GM21786 (cell line): ENCODE measurements around the gene PXDN.
"Not testable (repeated sequence)": the region's sequence is repeated elsewhere in the genome, so short reads cannot be mapped to it uniquely, and the experiment has no call there.

Source experiments
- ATAC-seq: cut with Tn5 transposase; IDR thresholded peaks from one replicate; pipeline ENCODE4 v1.9.1; 2021; ENCODE audit not compliant: unreplicated experiment

PXDN gene

DNA sequence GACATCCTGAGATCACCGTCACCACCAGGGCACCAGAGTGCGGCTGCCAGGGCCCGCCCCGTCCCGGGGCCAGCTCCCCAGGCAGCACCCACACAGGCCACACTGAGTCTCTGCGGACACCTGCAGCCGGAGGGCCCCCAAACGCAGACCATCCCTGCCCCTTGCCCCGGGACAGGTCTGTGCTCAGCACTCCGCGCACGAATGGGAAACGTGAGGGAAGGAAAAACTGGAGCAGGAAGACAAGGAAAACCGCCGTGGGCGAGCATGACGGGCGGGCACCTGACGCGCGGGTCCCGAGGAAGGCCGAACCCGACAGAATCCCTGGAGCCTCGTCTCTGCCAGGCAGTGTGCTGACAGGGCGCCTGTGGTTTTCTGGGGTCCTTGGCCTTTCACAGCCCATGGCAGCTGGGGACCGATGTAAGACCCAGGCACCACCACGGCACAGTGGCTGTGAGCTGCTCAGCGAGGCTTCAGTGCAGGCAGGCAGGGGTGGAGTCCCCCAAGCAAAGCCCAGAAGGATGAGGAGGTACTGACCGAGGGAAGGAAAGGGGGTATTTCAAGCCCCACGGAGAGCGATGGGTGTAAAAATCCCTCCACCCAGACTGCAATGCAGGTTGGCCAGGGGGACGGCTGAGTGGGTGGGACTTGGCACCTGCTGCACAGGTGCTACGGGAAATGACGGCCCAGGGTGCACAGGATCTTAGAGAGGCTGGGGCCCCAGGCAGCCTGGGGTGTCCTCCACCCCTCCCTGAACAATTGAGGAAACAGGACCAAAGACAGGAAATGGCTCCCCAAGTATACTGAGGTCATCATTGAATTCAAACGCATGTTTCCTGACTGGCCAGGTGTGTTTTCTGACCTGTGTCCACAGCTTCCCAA, 59.0 kb downstream of the PXDN start:
- no peak for ATAC-seq

GRCh38 chr2:1683297-1683696, 61.0 kb downstream of the PXDN start:
- no peak for ATAC-seq

DNA sequence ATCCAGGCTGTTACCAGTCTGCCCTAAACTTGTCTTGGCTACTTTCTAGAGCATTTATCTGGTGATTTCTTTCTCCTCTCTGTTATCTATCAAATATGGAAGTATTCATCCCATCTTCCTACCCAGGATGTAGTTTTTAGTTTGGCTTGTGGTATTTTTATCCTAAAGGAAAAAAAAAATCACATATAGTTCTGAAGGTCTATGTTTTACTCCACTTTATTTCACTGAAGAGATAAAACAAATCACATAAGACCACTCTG, 62.2 kb downstream of the PXDN start:
- no peak for ATAC-seq

GRCh38 chr2:1681323-1682180, 62.8 kb downstream of the PXDN start:
- no peak for ATAC-seq

- no peak for ATAC-seq
These were observed 63.3 kb downstream of the PXDN start for GRCh38 chr2:1681017-1681318.

- ATAC-seq: no peak
These were observed 63.9 kb downstream of the PXDN start for GRCh38 chr2:1680222-1681016.

- not testable (repeated sequence) for ATAC-seq
These were observed 64.8 kb downstream of the PXDN start for GRCh38 chr2:1679488-1680039.

GRCh38 chr2:1679065-1679464, 65.2 kb downstream of the PXDN start:
- not testable (repeated sequence) for ATAC-seq

- ATAC-seq: no peak
These were observed 65.7 kb downstream of the PXDN start for GRCh38 chr2:1678609-1679008.

GRCh38 chr2:1677821-1678165, 66.5 kb downstream of the PXDN start:
- ATAC-seq: no peak

DNA sequence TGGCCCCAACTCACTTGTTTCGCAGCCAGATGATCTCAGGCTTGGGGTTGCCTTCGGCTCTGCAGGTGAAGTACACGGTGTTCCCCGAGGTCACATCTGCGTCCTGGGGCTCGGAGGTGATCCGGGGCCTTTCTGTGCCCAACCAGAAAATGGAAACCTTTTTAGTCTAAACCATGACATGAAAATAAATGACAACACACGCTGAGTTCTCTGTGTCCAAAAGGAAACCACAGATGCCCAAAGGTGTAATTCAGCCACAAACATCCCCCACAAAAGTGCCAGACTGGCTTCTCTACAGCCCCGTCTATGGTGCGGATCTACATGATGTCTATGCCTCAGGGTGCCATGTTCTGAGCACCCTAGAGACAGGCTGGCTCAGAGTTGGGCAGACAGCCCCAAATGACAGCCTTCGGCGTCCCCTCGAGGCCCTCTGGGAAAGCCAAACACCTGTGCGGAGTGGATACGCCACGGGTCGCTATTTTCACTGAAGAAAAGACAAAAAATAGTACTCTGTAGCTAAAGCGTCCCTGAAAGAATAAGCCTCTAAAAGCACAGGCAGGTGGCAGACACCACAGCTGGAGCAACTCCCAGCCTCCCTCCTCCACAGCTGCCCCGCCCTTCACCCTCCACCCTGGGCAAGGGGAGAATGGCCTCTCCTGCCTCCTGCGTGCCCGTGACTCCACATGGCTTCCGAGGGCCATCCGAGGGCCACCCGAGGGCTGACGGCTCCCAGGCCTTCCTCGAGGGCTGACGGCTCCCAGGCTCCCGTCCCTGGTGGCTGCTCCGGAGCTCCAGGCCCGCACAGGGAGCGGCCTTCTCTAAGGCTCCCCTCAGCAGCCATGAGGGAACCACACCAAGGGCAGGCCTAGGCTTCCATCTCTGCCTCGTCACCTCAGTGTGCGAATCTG, 67.1 kb downstream of the PXDN start:
- no peak for ATAC-seq

DNA sequence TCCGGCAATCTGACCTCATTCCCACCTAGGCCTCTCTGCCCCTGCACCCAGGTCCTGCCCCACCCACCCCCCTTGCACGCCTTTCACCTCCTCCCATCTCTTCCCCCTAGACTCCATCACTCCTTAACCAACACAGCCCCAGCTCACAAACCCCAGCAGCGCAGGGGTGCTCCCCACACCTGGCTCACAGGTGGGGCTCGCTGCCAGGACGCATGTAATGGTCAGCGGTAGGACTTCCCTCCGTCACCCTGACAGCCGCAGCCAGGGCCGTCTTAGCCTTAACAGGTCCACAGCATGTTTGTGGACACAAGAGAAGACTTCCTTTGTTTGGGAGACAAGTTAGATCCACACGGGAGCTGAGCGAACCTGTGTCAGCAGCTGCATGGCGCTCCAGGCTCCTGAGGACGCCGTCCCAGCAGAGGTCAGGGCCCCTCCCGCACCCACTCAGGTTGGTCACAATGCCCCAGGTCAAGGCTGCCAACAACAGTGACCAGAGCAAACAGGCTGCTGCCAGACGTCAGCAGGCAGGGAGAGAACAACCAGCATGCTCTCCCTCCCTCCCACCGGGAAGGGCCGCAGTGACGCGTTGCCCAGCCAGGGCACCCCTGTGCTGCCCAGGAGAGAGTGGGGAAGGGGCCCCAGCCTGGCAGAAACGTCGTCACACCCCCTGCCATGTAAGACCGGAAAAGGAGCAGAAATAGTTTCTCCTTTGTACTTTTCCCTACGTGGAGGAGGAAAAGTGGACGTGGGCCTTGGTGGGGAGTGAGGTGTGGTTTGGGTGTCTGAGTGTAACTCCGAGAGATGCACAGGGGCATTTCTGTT, 68.0 kb downstream of the PXDN start:
- no peak for ATAC-seq

GRCh38 chr2:1675633-1676032, 68.7 kb downstream of the PXDN start:
- ATAC-seq: no peak

DNA sequence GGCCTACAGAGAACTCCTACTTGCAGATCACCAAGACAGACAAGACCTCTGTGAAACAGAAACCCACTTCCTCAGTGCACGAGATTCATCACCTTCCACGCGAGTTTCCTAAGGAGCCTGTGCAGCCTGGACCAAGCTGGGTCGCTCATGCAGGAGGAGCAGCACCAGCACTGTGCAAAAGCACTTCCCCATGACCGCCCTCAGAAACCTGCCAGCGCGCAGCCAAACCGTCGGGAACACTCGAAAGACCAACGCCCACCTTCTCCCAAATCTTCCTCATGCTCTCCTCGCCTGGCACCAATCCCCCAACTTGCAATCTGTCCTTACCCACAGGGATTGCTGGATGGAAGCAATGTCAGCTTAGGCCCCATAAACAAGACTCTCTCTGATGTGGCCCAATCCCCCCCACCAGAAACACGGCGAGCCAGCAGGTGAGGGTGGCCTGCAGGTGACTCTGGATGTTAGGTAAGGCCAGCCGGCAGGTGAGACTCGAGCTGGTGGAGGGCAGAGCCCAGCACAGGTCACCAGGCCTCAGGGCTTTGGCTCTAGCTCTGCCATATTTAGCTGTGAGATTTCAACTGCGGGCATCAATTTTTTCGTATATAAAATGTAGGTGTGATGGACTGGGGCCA, 69.4 kb downstream of the PXDN start:
- ATAC-seq: no peak

- no peak for ATAC-seq
These were observed 70.0 kb downstream of the PXDN start for GRCh38 chr2:1674276-1674675.

GRCh38 chr2:1673160-1673944, 71.0 kb downstream of the PXDN start:
- ATAC-seq: no peak

DNA sequence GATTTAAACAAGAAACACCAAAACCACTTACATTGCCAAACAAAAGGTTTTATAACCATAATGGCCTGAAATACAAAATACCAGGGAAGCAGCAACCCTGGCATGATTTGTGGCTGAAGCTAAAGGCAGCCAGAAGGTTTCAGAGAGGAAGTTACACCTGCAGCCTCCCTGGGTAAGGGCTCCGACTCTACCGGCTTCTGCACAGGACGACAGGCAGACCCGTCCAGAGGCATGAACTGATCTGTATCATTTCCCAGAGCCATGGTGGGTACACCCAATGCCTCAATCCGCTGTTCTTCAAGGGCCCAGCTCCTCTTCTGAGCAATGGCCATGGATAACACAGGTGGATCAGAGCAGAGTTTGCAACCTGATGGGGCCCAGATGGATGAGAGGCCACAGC, 71.6 kb downstream of the PXDN start:
- no peak for ATAC-seq

GRCh38 chr2:1671916-1672315, 72.4 kb downstream of the PXDN start:
- ATAC-seq: no peak
